GM18517 (cell line): Measurements from ENCODE around the gene ARHGAP26.

Experiments
- ATAC-seq: cut with Tn5 transposase; IDR thresholded peaks from one replicate; pipeline ENCODE4 v1.9.1; 2021; ENCODE audit warnings: mild to moderate bottlenecking, moderate library complexity; ENCODE audit not compliant: unreplicated experiment

ARHGAP26 gene

GRCh38 chr5:142828797-142829535 lies 58.8 kb downstream of the ARHGAP26 start:
- ATAC-seq: no peak

DNA sequence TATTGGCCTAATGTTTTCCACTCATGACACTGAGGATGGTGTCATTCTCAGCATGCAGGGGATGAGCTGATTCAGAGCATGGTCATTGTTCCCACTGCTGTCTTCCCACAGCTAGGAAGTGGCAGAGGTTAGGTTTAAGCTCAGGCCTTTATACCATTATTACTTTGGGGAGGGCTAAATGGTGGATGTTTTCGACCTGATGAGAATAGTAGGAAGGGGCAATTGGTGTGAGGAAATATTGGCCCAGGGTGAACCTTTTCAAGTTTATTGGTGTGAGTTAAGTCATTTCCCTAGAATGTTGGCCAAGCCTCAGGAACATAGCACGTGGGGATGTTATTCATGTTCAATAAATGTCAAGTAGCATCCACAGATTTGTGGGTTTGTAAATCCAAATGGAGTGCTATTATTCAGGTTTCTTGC lies 59.6 kb downstream of the ARHGAP26 start:
- no peak for ATAC-seq

GRCh38 chr5:142830241-142831008 lies 60.2 kb downstream of the ARHGAP26 start:
- ATAC-seq: no peak

- ATAC-seq: no peak
These were observed 60.8 kb downstream of the ARHGAP26 start for GRCh38 chr5:142831009-142831383.

DNA sequence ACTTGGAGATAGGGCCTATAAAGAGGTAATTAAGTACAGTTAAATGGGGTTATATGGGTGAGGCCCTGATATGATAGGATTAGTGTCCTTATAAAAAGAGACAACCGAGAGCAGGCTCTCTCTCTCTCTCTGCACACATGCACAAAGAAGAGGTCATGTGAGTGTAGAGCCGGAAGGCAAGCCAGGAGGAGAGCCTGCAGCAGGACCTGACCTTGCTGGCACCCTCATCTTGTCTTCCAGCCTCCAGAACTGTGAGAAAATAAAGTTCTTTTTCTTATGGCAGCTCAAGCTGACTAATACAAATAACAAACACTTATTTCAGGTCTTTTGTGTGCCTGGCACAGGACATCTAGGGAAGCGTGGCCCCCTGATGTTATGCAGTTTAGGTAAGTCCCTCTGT lies 62.1 kb downstream of the ARHGAP26 start:
- ATAC-seq: no peak

DNA sequence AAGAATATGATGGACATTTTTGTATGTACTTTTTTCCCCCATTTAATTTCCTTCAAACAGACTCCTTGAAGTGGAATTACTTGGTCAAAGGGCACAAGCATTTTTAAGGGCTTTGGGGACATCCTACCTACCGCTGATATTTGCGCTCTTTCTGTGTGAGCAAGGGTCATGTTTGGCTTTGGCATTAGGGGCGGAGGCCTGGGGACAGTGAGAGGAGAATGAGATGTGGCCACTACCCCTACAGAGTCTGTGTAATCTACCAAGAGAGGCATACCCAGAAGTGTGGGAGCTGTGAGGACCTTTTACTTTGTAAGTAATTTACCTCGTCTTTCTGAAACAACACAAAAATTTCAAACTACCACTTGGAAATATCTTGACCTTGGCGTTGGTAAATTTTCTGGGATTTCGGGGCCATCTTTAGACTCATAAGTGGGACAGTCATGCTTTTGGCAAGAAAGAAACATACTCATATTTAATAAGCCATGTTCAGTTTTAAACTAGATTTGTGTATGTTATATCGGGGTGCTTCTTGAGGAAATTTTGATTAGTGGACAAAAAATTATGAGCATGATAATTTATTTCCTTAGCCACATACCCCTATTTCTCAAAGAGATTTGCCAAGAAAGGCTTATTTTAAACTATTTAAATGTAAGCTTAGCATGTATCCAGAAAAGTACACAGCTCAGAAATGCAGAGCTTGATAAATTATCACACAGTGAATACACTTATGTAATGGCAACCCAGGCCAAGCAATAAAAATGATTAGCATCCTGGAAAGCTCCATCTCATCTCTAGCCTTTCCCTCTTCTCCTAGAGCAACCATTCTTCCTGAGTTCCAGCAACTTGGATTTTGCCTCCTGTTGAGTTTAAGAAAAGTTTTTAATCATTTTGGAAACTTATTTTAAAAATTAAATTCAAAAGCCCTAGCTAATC lies 63.6 kb downstream of the ARHGAP26 start:
- ATAC-seq: no peak

GRCh38 chr5:142834504-142834903 lies 64.3 kb downstream of the ARHGAP26 start:
- ATAC-seq: no peak

- ATAC-seq: no peak
These were observed 65.4 kb downstream of the ARHGAP26 start for GRCh38 chr5:142835540-142835939.

- no peak for ATAC-seq
These were observed 65.9 kb downstream of the ARHGAP26 start for GRCh38 chr5:142836048-142836447.

GRCh38 chr5:142837081-142837725 lies 67.0 kb downstream of the ARHGAP26 start:
- no peak for ATAC-seq

DNA sequence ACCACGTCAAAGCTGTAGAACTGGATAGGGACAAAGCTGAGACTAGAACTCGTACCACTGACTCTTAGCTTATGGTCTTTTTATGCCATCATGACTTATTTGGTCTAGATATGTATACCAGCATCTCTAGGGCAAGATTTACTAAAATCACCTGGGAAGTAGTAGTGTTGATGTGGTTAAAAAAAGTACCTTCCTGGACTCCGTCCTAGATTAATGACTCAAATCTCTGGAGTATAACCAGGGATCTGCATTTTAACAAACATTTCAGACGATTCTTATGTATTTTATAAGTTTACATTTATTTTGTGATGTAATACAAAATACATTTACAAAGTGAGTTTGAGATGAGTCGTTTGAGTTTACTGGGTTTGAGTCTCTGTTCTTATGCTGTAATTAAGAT lies 68.7 kb downstream of the ARHGAP26 start:
- ATAC-seq: no peak

- no peak for ATAC-seq
These were observed 69.7 kb downstream of the ARHGAP26 start for GRCh38 chr5:142839711-142840346.

GRCh38 chr5:142840575-142840974 lies 70.4 kb downstream of the ARHGAP26 start:
- no peak for ATAC-seq

DNA sequence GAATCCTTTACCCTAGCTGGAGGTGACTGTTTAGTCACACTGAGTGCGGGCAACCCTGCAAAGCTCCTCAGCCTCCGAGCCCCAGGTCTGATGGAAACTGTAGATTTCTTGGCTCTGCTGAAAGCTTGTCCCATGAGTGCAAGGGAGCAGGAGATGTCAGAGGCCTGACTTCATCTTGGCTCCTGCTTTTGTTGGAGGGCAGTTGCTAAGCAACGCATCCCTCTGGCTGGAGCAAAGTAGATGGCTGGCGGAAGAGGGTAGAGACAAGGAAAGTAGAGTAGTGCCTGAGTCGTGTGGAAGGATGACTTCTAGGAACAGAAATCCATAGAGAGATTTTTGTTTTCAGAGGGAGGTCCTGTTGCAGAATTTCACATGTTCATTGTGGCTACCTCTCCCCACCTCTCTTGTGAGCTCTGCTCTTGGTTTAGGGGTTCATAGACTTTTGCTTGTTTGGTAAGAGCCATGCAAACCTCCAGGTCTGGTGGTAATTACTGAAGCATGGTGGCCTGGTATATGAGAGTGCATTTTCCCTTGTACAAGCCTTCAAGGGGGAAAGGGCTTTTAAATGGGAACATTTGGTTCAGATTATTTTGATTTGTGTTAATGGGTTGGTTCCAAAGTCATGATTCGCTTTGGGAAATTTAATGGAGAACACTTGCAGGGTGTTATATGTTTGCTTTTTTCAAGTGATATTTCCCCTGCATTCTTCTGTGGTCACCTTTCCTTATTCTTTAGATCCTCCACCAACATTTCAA lies 71.5 kb downstream of the ARHGAP26 start:
- ATAC-seq: no peak

GRCh38 chr5:142842994-142843905 lies 73.1 kb downstream of the ARHGAP26 start:
- no peak for ATAC-seq

- ATAC-seq: no peak
These were observed 74.7 kb downstream of the ARHGAP26 start for GRCh38 chr5:142844866-142845265.

DNA sequence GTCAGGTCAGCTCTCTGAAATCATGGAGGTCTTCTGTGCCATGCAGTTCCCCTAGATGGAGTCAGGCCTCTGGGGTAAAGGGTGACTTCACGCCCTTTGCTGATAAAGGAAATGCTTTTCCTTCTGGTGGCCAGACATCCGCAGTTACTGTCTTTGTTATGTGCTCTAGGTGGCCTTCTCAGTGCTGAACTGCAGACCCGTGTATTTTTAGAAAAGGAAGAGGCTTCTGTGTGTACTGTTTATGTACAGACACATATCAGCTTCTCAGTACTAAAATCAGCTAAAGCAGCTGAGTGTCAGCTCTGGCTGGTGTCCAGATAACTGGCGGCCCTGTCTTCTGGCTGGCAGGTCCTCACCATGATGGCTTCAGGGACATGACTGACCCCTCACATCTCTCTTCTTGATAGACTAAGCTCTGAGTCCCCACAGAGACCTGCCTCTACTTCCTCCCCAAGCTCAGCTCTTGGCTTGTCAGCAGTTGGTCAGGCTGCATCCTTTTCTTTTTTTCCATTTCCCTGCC lies 75.3 kb downstream of the ARHGAP26 start:
- ATAC-seq: peak; percentile 31

GRCh38 chr5:142845954-142846398 lies 75.8 kb downstream of the ARHGAP26 start:
- ATAC-seq: peak; percentile 41
